GM04504 (cell line): ENCODE data around the gene OR4N2.
"Not testable (repeated sequence)": the region's sequence is repeated elsewhere in the genome, so short reads cannot be mapped to it uniquely, and the experiment has no call there.

Experiments used
- DNase-seq: peaks from one replicate; pipeline ENCODE4 v3.0.0-alpha.2; 2012; ENCODE audit warnings: low read depth

The OR4N2 gene

GRCh38 chr14:19834203-19834848, 30.8 kb downstream of the OR4N2 start:
- not testable (repeated sequence) for DNase-seq

DNA sequence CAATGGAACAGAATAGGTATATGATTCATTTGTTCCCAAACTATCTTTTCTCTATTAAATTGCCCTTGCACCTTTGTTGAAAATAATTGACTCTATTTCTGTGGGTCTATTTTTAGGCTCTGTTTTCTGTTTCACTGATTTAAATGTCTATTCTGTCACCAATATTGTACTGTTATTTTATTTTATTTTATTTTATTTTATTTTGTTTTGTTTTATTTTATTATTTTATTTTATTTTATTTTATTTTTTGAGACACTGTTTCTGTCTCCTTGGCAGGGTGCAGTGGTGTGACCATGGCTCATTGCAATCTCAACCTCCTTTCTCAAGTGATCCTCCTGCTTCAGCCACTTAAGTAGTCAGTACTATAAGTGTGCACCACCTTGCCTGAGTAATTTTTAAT, 34.9 kb downstream of the OR4N2 start:
- no peak for DNase-seq

DNA sequence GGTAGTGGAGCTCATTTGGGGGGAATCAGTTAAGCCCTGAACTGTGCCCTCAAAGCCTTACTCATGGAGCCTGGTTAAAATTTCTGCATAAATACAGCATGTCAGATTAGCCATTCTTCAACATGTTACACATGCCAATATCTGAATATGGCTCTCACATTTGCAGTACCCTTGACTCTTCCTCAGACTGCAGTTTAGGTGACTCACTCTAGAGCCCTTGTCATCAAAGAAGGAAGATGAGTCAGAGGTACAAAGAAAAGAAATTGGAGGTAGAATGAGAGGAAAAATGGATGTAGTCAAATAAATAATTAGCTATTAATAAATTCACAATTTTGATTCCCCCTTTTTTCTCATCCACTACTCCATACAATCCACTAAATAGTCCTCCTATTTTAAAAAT, 47.8 kb downstream of the OR4N2 start:
- DNase-seq = no peak

GRCh38 chr14:19866061-19866669, 62.6 kb downstream of the OR4N2 start:
- DNase-seq = not testable (repeated sequence)

- no peak for DNase-seq
These were observed 69.6 kb downstream of the OR4N2 start for GRCh38 chr14:19873178-19873577.

- DNase-seq = no peak
These were observed 71.3 kb downstream of the OR4N2 start, which contains the start of gene OR4K2 for GRCh38 chr14:19874842-19875241. Gene OR4K2, plus strand, starts transcription at chr14:19875142. Its CDS starts 1,126 bp downstream, at chr14:19876268.

- DNase-seq = peak; percentile 1
These were observed 74.6 kb downstream of the OR4N2 start for GRCh38 chr14:19878029-19878642.
